Erythroblast (primary cell): ENCODE measurements around the gene TCEANC.

Experiments used
- GATA1 ChIP-seq: IDR thresholded peaks from 2 replicates; pipeline ENCODE4 v1.6.1; 2011; ENCODE audit warnings: low read depth, mild to moderate bottlenecking, control low read depth, low read length, moderate library complexity
- POLR2A ChIP-seq: IDR thresholded peaks from 2 replicates; pipeline ENCODE4 v1.6.1; 2011; ENCODE audit warnings: mild to moderate bottlenecking, low read length

- no peak for TF ChIP-seq POLR2A
- TF ChIP-seq GATA1: no peak
Measured at GRCh38 chrX:13650318-13650717, 2.6 kb upstream of the TCEANC start.
